ENCODE results near the gene ERVFRD-1. TPM values are rescaled to one million over a fixed set of nuclear protein-coding genes. Genes with fewer than 3 reads are reported as not detected.

Gene ERVFRD-1
- not detected for total RNA-seq

GRCh38 chr6:11110921-11111768 lies at the start of gene ERVFRD-1:
TSS of gene ERVFRD-1 (minus strand) at chr6:11111725. CDS start at chr6:11105310, 6,415 bp downstream.

DNA sequence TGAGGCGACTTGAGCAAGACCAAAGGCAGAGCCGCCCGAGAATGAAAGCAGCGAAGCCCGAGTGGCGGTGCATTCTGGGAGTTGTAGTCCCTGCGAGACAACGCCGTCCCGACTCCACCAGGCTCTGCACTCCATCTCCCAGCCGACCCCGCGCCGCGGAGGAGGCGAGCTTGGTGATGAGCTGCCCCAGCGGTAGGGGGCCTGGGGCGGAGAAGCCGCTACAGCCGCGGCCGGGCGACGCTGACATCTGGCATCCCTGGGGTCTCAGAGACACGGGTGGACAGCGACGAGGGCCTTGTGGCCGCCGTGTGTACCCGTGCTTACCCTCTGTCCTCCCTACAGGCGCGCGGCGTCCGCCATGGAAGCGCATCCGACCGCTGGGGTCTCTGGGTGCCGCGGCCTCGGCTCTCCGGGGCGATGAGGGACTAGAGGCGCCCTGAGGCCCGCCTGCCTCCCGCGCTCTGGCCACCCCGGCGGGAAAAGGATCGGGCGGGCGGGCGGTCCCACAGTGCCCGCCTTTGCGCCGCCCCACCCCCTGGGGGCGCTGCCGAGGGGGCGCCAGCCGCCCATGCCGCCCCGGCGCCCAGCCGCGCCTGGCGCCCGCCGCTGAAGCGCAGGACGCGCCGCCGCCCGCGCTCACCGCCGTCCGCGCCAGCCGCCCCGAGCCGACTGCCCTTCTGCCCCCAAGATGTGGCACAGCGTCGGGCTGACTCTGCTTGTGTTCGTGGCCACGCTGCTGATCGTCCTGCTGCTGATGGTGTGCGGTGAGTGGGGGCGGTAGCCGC lies 17.7 kb downstream of the ERVFRD-1 start, which contains the start of gene SMIM13:
SMIM13 (plus strand) TSS at position 209 of the 785 bp plus-strand sequence; CDS start at position 689, 480 bp downstream.

Other genes with a start within 250 kb of the ERVFRD-1 start
- not detected for gene GCM2, start 229.7 kb downstream of the ERVFRD-1 start, total RNA-seq
- 3.2 TPM for gene SYCP2L, start 224.7 kb downstream of the ERVFRD-1 start, total RNA-seq
- 19.6 TPM for gene ELOVL2, start 67.4 kb downstream of the ERVFRD-1 start, total RNA-seq
- gene SMIM13, start 17.9 kb downstream of the ERVFRD-1 start, total RNA-seq = 51.3 TPM
- gene NEDD9, start 120.9 kb upstream of the ERVFRD-1 start, total RNA-seq = 63.8 TPM

Measured in camera-type eye (tissue), 1 donor.